Activated T-cell treated with anti-CD3 and anti-CD28 coated beads, Interleukin-2, amount 50 U/mL, for 72 hours (primary cell): Measurements from ENCODE around the gene OR7C2. TPM values are rescaled to one million over a fixed set of nuclear protein-coding genes. Genes with fewer than 3 reads are reported as not detected.

Experiments used
- ATAC-seq, 2 donors: fragments of 150-1000 bp; cut with Tn5 transposase; replicated peaks in 1 of 2; 2 replicates each; pipeline ENCODE4 v1.10.0; 2021; ENCODE audit warnings: moderate library complexity in 2 of 2, mild to moderate bottlenecking in 1 of 2
- DNase-seq, 2 donors: peaks; one replicate each; pipeline ENCODE4 v3.0.0; 2021 to 2022; ENCODE audit warnings: mixed read lengths in 1 of 2
- H3K27ac Mint-ChIP-seq: one replicate; pipeline ENCODE4 v1.8.0; 2022; ENCODE audit warnings: mild to moderate bottlenecking, moderate library complexity, mixed read lengths
- H3K27me3 Mint-ChIP-seq: one replicate; pipeline ENCODE4 v1.8.0; 2022; ENCODE audit warnings: low read depth, mixed read lengths
- H3K36me3 Mint-ChIP-seq, 2 donors: one replicate each; pipeline ENCODE4 v1.8.0; 2022; ENCODE audit warnings: mixed read lengths in 2 of 2, mild to moderate bottlenecking in 1 of 2; ENCODE audit not compliant: insufficient read depth in 2 of 2
- H3K4me1 Mint-ChIP-seq: one replicate; pipeline ENCODE4 v1.8.0; 2022; ENCODE audit warnings: low read depth, mixed read lengths
- H3K4me3 Mint-ChIP-seq, 2 donors: one replicate each; pipeline ENCODE4 v1.8.0; 2022; ENCODE audit warnings: mild to moderate bottlenecking in 2 of 2, mixed read lengths in 2 of 2, moderate library complexity in 2 of 2
- H3K9me3 Mint-ChIP-seq, 2 donors: one replicate each; pipeline ENCODE4 v1.8.0; 2022; ENCODE audit warnings: mixed read lengths in 2 of 2
- total RNA-seq, 2 donors: library from RNA; stranded (reverse); gene quantifications; one replicate each; pipeline ENCODE4 v1.2.3, GENCODE V29; 2022

Gene OR7C2
- total RNA-seq, 2 donors from 2014 or later = not detected

- no peak overlapping the region for H3K27ac Mint-ChIP-seq
- no peak overlapping the region for H3K4me3 Mint-ChIP-seq
- H3K4me1 Mint-ChIP-seq = no peaks in the 10 kb centered on the region
- no peak for DNase-seq
- H3K36me3 Mint-ChIP-seq = peaks cover 0 to 6% of the 10 kb centered on the region in 2 donors
- ATAC-seq = no peak
- no peaks in the 10 kb centered on the region for H3K27me3 Mint-ChIP-seq
- peaks cover 9 to 11% of the 10 kb centered on the region in 2 donors for H3K9me3 Mint-ChIP-seq
Observed at GRCh38 chr19:14957464-14957863, 16.2 kb downstream of the OR7C2 start.

- H3K27me3 Mint-ChIP-seq = no peaks in the 10 kb centered on the region
- H3K9me3 Mint-ChIP-seq = peaks cover 9 to 11% of the 10 kb centered on the region in 2 donors
- no peak for DNase-seq
- ATAC-seq = no peak
- H3K4me3 Mint-ChIP-seq = no peak overlapping the region
- H3K36me3 Mint-ChIP-seq = peaks cover 0 to 6% of the 10 kb centered on the region in 2 donors
- H3K27ac Mint-ChIP-seq = no peak overlapping the region
- no peaks in the 10 kb centered on the region for H3K4me1 Mint-ChIP-seq
Observed at GRCh38 chr19:14959263-14959662, 18.0 kb downstream of the OR7C2 start.

DNA sequence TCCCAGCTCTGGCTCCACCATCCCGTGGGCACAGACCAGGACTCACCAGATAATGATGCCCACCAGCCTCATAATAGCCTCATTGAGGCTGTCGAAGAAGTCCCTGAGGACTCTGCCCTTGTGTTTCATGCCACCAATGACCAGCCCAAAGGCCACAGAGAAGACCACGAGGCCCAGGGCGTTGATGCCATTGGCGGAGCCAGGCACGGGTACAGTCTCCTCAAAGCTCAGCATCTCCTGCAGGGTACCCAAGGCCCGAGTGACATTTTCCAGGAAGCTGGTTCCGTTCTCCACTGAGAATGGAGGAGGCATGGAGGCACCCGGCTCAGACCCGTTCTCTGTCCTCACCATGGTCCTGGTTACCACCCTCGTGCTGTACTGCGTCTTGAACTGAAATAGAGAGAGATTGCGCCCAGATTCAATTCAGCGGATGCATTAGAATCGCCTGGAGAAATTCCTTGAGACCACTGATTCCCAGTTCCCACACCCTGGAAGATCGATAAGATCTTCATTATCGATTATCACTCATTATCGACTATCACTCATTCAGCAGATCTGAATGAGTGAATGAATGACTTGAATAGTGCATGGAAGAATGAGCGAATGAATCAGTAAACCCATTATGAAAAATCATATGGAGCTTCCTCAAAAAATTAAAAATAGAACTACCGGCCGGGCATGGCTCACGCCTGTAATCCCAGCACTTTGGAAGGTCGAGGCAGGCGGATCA, 20.8 kb downstream of the OR7C2 start:
- ATAC-seq (no peak), DNase-seq (no peak)
- no peaks in the 10 kb centered on the region for H3K27me3 Mint-ChIP-seq
- no peaks in the 10 kb centered on the region for H3K4me1 Mint-ChIP-seq
- H3K27ac Mint-ChIP-seq = no peak overlapping the region
- H3K36me3 Mint-ChIP-seq = peaks cover 0 to 3% of the 10 kb centered on the region in 2 donors
- H3K4me3 Mint-ChIP-seq = no peak overlapping the region
- peaks cover 5 to 6% of the 10 kb centered on the region in 2 donors for H3K9me3 Mint-ChIP-seq

DNA sequence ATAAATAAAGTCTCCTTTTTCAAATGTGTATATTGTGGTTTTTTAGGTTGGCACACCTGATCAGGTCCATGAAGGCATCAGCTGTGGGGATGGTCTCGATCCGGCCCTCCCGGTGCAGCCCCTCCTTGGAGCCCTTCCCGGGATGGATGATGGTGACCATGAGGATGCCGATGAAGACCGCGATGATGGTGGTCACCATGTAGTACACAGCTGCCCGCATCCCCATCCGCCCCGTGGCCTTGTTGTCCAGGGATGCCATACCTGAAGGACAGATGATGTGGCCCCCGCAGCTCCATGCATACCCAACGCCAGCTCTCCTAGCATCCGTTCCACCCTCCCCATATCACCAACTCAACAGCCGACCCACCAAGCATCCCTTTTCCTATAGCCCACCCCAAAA, 27.0 kb downstream of the OR7C2 start:
- H3K36me3 Mint-ChIP-seq = no peaks in the 10 kb centered on the region
- no peaks in the 10 kb centered on the region for H3K9me3 Mint-ChIP-seq
- DNase-seq (no peak), ATAC-seq (no peak)
- H3K27ac Mint-ChIP-seq = no peak overlapping the region
- H3K4me3 Mint-ChIP-seq = no peak overlapping the region
- H3K27me3 Mint-ChIP-seq = no peaks in the 10 kb centered on the region
- no peaks in the 10 kb centered on the region for H3K4me1 Mint-ChIP-seq

DNA sequence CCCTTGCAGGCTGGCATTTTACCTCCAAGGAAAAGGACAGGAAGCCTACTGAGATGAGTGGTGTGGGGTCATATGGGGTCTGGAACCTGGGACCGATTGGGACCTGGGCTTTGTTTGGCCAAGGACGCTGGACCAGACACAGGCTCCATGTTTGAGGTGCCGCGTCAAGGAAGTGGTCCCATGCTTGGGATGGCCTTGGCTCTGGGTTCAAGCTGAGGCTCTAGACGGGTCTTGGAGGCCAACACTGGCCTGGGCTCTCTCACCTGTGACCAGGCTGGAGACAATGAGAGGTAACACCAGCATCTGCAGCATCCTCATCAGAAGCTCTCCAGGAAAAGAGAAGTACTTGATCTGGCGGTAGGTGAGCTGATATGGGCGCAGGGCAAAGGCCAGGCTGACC, 30.2 kb downstream of the OR7C2 start:
- ATAC-seq (no peak), DNase-seq (no peak)
- H3K27me3 Mint-ChIP-seq = peaks cover 11% of the 10 kb centered on the region
- H3K4me3 Mint-ChIP-seq = no peak overlapping the region
- H3K9me3 Mint-ChIP-seq = no peaks in the 10 kb centered on the region
- no peaks in the 10 kb centered on the region for H3K4me1 Mint-ChIP-seq
- no peak overlapping the region for H3K27ac Mint-ChIP-seq
- H3K36me3 Mint-ChIP-seq = no peaks in the 10 kb centered on the region

DNA sequence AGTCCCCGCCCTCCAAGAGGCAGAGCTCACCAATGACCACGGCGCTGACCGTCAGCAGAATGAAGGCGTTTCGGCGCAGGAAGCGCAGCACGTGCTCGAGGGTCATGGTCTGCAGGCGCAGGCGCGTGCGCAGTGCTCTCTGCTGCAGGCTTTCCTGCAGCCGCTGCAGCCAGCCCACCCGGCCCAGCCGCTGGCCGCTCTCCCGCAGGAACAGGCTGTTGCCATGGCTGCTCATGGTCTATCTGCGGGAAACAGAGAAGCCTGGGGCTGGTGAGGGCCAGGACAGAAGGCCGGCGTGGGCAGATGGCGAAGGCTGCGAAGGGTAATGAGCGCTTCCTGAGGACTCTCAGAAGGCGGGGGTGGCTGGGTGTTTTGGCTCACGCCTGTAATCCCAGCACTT, 31.4 kb downstream of the OR7C2 start:
- Mint-ChIP-seq H3K4me1 (no peaks in the 10 kb centered on the region), H3K36me3 (no peaks in the 10 kb centered on the region), H3K27me3 (peaks cover 20% of the 10 kb centered on the region), H3K9me3 (no peaks in the 10 kb centered on the region), H3K4me3 (no peak overlapping the region), H3K27ac (no peak overlapping the region)
- DNase-seq (no peak), ATAC-seq (no peak)

DNA sequence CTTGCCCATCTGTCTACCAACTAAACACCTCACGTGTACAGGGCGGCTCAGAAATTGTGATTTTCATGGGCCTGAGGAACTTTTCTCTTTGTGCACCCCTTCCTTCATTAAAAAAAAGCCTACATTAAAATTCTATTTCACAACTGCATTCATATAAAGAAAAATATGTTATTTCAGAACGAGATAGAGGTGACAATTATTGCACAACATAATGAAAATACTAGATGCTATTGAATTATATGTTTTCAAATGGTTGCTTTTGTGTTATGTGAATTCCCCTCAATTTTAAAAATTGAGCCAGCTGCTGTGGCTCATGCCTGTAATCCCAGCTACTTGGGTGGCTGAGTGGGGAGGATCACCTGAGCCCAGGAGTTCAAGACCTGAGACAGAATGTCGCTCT, 33.2 kb downstream of the OR7C2 start:
- Mint-ChIP-seq H3K4me3 (no peak overlapping the region), H3K27ac (no peak overlapping the region), H3K4me1 (no peaks in the 10 kb centered on the region), H3K27me3 (peaks cover 35% of the 10 kb centered on the region), H3K36me3 (no peaks in the 10 kb centered on the region), H3K9me3 (no peaks in the 10 kb centered on the region)
- no peak for DNase-seq
- no peak for ATAC-seq

DNA sequence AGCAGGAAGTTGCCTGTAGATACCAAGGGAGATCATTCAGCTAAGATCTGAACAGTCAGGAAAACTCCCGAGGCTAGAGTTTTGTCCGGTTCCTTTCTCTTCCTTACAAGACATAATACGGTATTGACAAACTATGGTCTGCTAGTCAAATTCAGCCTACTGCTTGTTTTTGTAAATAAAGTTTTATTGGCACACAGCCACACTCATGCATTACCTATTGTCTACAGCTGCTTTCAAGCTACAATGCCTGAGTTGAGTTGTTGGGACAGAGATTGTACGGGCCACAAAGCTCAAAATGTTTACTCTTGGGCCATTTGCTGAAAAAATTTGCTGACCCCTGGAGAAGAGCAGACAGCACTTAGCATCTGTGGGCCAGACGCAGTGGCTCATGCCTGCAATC, 35.8 kb downstream of the OR7C2 start:
- H3K36me3 Mint-ChIP-seq = no peaks in the 10 kb centered on the region
- H3K27ac Mint-ChIP-seq = no peak overlapping the region
- peaks cover 5% of the 10 kb centered on the region for H3K4me1 Mint-ChIP-seq
- ATAC-seq (no peak), DNase-seq (no peak)
- no peak overlapping the region for H3K4me3 Mint-ChIP-seq
- peaks cover 45% of the 10 kb centered on the region for H3K27me3 Mint-ChIP-seq
- no peaks in the 10 kb centered on the region for H3K9me3 Mint-ChIP-seq

- Mint-ChIP-seq H3K9me3 (no peaks in the 10 kb centered on the region), H3K27ac (no peak overlapping the region), H3K36me3 (no peaks in the 10 kb centered on the region), H3K4me3 (no peak overlapping the region), H3K27me3 (peaks cover 45% of the 10 kb centered on the region), H3K4me1 (peaks cover 5% of the 10 kb centered on the region)
- DNase-seq (no peak), ATAC-seq (no peak)
Observed at GRCh38 chr19:14978161-14978776, 37.0 kb downstream of the OR7C2 start.

- ATAC-seq (peak in 1 of 2 donors; percentile 28), DNase-seq (no peak)
- Mint-ChIP-seq H3K36me3 (no peaks in the 10 kb centered on the region), H3K4me1 (peaks cover 5% of the 10 kb centered on the region), H3K9me3 (no peaks in the 10 kb centered on the region), H3K27me3 (peaks cover 45% of the 10 kb centered on the region), H3K4me3 (peak within 1 kb of the TSS; percentile 37 to 50), H3K27ac (no peak within 1 kb of the TSS)
Observed at GRCh38 chr19:14979476-14980255, 38.4 kb downstream of the OR7C2 start, which contains the start of gene SLC1A6. Gene SLC1A6 (minus strand): TSS chr19:14979864. CDS start chr19:14972910, 6,954 bp downstream.

- Mint-ChIP-seq H3K9me3 (no peaks in the 10 kb centered on the region), H3K36me3 (no peaks in the 10 kb centered on the region), H3K27me3 (peaks cover 13% of the 10 kb centered on the region), H3K4me3 (no peak overlapping the region), H3K27ac (no peak overlapping the region), H3K4me1 (peaks cover 12% of the 10 kb centered on the region)
- DNase-seq = no peak
- ATAC-seq = peak in 1 of 2 donors; percentile 21
Observed at GRCh38 chr19:14985133-14985532, 43.8 kb downstream of the OR7C2 start.
